ENCODE data around the gene LGALS1.
A peak's percentile ranks its signal among the peaks of the same experiment; 100 is the strongest.

Gene LGALS1

GRCh38 chr22:37674951-37675929 is at the start of gene LGALS1:
LGALS1 (plus strand) TSS chr22:37675636; CDS start chr22:37675703, 67 bp downstream.
- peak; percentile 90 for DNase-seq (ENCODE audit: low spot score)
- TF ChIP-seq CTCF (IDR thresholded peaks at IDR 0.05; ENCODE audit: borderline replicate concordance, control extremely low read depth, extremely low read depth, insufficient read depth, missing control alignments), result no peak
- in situ Hi-C loops (cut with MboI; ENCODE audit: low sequenced_read_pairs, unreplicated experiment), result no loop called here

GRCh38 chr22:37625737-37626136 is 49.7 kb upstream of the LGALS1 start:
- in situ Hi-C loops (cut with MboI; ENCODE audit: low sequenced_read_pairs, unreplicated experiment), result no loop called here
- TF ChIP-seq CTCF (IDR thresholded peaks at IDR 0.05; ENCODE audit: borderline replicate concordance, control extremely low read depth, extremely low read depth, insufficient read depth, missing control alignments), result no peak
- DNase-seq (ENCODE audit: low spot score), result no peak

- DNase-seq (ENCODE audit: low spot score), result peak; percentile 59
- in situ Hi-C loops (cut with MboI; ENCODE audit: low sequenced_read_pairs, unreplicated experiment), result no loop called here
- no peak for TF ChIP-seq CTCF (IDR thresholded peaks at IDR 0.05; ENCODE audit: borderline replicate concordance, control extremely low read depth, extremely low read depth, insufficient read depth, missing control alignments)
Observed at GRCh38 chr22:37626144-37626543, 49.3 kb upstream of the LGALS1 start.

- in situ Hi-C loops (cut with MboI; ENCODE audit: low sequenced_read_pairs, unreplicated experiment), result no loop called here
- no peak for DNase-seq (ENCODE audit: low spot score)
Observed at GRCh38 chr22:37626556-37627075, 48.8 kb upstream of the LGALS1 start.

GRCh38 chr22:37627121-37627520 is 48.3 kb upstream of the LGALS1 start:
- in situ Hi-C loops (cut with MboI; ENCODE audit: low sequenced_read_pairs, unreplicated experiment), result no loop called here
- TF ChIP-seq CTCF (IDR thresholded peaks at IDR 0.05; ENCODE audit: borderline replicate concordance, control extremely low read depth, extremely low read depth, insufficient read depth, missing control alignments), result no peak
- DNase-seq (ENCODE audit: low spot score), result no peak

More at GRCh38 chr22:37626556-37627075, 48.8 kb upstream of the LGALS1 start:
- TF ChIP-seq CTCF (IDR thresholded peaks at IDR 0.05; ENCODE audit: borderline replicate concordance, control extremely low read depth, extremely low read depth, insufficient read depth, missing control alignments), result no peak

GRCh38 chr22:37627545-37627944 is 47.9 kb upstream of the LGALS1 start:
- DNase-seq (ENCODE audit: low spot score), result no peak
- in situ Hi-C loops (cut with MboI; ENCODE audit: low sequenced_read_pairs, unreplicated experiment), result no loop called here
- no peak for TF ChIP-seq CTCF (IDR thresholded peaks at IDR 0.05; ENCODE audit: borderline replicate concordance, control extremely low read depth, extremely low read depth, insufficient read depth, missing control alignments)
